Activated CD8-positive, alpha-beta memory T cell treated with anti-CD3 and anti-CD28 coated beads, Interleukin-2, amount 50 U/mL, for 1 hour (primary cell): ENCODE results near the gene LGALS3BP.
"Not testable (repeated sequence)": the region's sequence is repeated elsewhere in the genome, so short reads cannot be mapped to it uniquely, and the experiment has no call there.

Source experiments
- DNase-seq: peaks from one replicate; pipeline ENCODE4 v3.0.0-alpha.2; 2020; ENCODE audit errors: extremely low read depth

The LGALS3BP gene

DNA sequence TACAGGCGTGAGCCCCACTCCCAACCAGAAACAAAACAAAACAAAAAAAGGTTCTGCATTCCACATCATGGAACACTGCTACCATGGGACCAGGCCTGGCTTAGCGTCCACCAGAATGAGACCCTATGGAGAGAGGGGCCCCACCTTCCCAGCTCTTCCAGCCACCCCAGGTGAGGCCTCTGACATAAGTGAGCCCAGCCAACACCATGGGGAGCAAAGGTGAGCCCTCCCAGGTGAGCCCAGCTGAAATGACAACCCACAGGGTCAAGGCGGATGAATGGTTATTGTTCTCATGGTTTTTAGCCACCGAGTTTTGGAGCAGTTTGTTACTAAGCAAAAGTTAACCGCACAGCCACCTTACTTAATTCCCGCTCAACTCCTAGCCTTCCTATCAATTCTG lies 16.3 kb downstream of the LGALS3BP start:
- no peak for DNase-seq

DNA sequence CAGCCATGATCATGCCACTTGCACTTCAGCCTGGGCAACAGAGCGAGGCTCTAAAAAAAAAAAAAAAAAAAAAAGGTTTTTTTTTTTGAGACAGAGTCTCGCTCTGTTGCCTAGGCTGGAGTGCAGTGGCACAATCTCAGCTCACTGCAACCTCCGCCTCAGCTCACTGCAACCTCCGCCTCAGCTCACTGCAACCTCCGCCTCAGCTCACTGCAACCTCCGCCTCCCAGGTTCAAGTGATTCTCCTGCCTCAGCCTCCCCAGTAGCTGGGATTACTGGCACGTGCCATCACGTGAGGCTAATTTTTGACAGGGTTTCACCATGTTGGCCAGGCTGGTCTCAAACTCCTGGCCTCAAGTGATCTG lies 16.8 kb downstream of the LGALS3BP start:
- not testable (repeated sequence) for DNase-seq

DNA sequence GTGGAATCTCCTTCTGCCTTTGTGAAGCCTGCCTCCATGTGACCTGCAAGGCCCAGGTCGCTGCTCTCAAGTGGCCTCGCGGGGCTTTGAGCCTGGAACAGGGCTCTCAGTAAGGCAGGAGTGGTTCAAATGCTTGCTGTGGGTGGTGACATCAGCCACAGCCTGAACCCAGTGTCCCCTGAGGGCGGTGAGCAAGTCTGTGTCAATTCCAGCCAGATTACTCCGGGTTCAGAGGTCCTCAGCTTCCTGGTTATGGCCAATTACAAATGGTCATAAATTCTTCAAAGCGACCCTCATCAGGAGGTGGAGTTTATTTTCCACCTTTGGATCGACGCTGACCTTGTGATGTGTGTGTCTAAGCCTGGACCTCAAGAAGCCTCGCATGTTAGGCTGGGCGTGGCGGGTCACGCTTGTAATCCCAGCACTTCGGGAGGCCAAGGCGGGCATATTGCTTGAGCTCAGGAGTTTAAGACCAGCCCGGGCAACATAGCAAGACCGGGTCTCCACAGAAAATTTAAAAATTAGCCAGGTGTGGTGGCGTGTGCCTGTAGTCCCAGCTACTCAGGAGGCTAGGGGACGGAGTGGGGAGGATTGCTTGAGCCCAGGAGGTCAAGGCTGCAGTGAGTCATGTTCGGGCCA lies 17.3 kb downstream of the LGALS3BP start:
- no peak for DNase-seq

DNA sequence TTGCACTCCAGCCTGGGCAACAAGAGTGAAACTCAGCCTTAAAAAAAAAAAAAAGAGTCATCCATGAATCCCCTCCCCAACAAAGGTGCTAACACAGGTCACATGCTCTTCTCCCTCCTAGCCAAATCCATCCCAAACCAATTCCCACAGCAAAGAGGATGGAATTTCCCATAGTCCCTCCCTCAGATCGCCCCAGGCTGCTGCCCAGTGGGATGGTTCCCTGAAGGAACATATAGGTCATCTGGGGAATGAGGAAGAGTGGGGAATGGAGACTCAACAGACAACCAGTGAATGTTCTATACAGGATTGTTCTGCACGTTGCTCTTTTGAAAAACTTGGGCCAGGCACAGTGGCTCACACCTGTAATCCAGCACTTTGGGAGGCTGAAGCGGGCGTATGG lies 18.2 kb downstream of the LGALS3BP start:
- DNase-seq, result no peak

DNA sequence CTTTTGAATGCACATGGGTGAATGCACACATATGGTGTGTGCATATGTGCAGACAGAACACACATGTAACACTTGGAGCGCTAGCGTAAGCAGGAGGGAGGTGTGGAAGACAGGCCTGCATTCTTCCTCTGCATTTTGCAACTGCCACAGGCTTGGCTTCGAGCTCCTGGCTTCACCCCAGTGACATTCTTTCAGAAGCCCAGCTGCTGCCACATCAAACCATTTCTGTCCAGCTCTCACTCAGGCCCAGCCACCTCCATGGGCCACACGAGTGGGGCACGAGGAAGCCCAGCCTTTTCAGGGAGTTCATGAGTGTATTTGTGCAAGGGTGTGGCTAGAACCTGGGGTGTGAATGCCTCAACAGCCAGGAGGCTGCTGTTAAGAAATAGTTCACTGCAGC lies 18.8 kb downstream of the LGALS3BP start:
- no peak for DNase-seq

DNA sequence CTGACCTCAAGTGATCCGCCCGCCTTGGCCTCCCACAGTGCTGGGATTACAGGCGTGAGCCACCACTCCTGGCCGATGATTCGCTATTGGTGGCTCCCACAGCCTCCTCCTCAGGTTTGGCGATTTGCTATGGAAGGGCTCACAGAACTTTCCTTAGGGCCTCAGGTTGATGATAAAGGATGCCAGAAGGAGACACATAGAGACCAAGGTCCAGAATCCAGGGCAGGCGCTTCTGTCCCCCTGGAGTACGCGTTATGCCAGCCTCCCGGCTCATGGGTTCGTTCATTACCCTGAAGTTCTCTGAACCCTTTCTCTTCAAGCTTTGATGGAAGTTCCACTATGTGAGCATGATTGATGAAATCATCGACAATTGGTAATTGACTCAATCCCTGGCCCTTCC lies 19.9 kb downstream of the LGALS3BP start:
- no peak for DNase-seq

DNA sequence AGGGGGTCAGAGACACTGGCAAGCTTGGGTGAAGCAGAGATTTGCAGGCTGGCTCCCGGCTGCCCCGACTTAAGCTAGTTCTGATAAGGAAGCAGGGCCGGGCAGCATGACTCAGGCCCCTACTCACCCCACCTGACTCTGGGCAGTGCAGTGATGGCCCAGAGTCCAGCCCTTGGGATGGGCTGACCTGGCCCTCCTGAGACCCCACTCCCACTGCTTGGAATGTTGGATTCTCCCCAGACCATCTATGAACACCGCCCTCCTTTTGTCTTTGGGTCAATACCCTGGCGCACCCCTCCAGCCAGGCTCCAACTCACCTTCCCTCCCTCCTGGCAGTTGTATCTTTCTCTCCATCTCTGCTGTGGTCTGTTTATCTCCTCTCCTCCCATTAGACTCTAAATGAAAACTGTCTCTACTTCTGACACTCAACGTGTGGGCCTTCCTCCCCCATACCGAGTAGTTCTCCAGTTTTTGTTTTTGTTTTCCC lies 21.0 kb downstream of the LGALS3BP start:
- no peak for DNase-seq

DNA sequence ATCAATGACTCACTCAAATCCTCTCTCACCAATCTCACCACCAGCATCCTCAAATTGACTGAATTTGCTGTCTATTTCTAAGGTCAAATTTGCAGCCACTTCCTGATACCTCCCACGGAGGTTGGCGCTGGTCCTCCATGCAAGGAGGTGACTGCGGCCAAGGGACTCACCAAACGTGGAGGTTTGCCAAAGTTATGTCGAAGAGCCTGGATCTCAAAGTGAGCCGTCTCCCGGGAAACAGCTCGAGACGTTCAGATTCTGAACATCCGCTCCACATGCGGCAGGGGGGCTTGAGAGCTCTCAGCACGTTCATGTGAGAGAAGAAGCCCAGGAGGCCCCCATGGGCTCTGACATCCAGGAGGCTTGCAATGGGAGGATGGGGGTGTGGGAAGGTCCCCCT lies 22.6 kb downstream of the LGALS3BP start:
- no peak for DNase-seq

DNA sequence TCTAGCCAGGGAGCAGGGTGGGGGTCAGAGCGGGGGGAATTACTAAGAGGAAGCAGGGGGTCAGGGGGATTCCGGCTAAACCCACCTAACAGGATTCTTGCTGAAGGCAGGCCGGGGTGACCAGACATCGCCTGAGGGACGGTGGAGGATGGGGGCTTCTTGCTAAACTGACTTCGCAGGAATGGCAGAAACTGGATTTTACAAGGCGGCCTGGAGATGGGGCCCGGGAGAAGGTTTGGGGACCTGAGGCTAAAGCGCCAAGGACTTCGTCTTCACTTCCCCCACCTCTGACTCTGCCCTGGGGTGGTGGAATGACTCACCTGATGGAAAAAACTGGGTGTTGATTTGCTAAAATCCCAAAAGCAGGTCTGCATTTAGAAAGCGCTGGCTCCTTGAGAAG lies 23.5 kb downstream of the LGALS3BP start:
- no peak for DNase-seq

DNA sequence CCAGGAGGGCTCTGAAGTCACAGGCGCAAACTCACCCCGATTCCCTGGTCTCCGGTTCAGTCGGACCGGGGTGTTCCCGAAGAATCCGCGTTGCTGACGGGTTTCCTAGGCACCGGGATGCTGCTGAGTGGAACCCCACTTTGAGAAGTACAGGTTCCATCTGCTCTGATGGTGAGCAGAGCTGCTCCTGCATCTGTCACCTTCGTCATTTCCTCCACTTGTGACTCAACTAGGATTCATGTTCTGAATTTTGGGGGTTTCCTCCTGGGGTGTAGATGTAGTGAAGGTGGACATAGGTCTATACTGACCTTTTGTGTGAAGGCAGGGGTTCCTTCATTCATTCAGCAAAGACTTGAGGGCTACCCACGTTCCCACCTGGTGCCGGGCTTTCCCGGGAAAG lies 25.0 kb downstream of the LGALS3BP start:
- DNase-seq, result no peak

DNA sequence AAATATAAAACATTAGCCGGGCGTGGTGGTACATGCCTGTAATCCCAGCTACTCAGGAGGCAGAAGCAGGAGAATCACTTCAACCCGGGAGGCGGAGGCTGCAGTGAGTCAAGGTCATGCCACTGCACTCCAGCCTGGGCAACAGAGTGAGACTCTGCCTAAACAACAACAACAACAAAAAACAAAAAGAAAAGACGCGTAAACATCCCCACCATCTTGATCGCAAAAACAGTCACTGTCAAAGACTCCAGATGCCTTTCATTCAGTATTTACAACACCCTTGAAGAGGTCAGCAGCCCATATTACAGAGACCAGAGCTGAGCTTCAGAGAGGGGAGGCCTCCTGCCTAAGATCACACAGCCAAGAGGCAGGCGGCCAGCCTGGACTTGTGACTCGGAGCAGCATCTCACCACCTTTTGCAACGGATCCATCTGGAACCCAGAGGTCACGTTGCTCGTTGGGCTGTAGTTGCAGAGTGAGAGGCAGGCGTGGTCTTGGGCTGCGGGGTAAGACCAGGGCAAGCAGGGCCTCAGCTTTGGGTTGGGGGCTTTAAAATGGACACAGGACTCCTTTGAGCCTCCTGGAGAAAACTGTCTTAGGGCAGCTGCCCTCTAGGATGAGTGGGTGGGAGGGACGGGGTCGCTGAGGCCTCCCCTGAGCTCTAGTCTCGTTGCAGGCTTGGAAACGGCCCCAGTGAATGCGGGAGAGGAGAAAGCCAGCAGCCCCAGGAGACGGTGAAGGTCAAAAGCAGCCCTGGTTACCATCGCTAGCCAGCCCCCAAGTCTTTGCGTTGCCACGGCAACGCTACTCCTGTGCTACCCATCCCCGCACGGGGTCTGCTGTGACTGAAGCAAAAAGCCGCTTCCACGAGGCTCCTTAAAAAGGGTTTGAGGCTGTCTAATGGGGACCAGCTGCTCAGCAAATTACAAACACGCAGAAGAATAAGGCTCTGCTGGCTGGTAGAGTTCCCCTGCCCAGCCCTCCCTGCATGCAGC lies 26.1 kb downstream of the LGALS3BP start:
- DNase-seq, result no peak

DNA sequence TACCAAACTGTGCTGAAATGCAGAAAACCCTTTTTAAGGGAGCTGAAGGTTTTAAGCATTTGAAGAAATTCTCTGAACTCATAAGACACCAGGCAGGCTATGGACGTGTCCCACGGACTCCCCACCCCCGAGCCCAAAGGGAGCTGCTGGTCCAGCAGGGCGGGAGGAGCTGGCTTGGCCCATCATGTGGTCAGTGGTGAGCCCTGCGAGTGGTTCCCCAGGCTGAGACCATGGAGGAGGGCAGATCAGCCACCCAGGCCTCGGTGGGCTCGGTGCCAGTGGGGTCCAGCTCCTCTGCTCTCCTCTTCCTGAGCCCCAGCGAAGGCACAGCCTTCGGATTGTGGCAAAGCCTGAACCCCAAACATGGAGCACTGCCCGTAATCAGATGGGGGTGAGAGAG lies 27.0 kb downstream of the LGALS3BP start:
- no peak for DNase-seq

DNA sequence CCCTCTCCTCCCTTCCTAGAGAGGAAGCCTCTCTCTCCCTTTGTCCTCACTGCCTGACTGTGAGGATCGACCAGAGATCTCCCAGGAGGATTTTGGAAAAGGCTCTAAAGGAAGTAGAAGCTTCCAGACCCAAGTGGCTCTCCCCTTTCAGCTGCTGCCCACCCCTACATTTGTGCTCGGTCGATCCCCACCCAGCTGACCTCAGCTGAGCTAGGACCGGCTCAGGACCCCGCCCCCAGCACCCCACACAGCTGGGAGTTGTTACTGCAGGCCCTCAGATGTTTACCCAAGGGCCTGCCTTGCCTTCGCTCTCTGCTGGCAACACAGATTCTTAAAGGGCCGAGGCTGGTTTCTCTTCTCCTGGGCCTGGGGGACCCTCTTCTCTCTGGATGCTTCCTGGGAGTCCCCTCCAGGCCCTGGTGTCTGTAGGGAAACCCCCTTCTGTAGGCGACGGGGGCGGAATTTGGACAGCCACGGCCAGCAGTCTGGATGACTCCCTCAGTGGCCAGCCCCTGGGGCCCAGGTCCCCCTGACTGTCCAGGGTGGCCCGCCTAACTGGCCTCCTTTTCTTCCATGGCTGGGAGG lies 27.7 kb downstream of the LGALS3BP start:
- DNase-seq, result no peak

DNA sequence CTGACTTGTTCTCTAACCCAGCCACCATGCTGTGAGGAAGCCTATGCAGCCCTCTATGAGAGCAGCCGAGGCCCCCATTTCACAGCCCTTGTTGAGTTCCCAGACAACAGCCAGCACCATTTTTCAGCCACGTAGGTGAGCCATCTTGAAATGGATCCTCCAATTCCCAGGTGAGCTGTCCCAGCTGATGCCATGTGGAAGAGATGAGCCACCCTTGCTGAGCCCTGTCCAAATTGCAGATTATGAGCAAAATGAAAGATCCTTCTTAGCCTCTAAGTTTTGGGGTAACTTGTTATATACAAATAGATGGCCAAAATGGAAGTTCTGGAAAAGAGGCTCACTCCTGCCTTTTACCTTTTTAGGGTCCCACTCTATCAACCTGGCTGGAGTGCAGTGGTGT lies 28.9 kb downstream of the LGALS3BP start:
- DNase-seq, result no peak

DNA sequence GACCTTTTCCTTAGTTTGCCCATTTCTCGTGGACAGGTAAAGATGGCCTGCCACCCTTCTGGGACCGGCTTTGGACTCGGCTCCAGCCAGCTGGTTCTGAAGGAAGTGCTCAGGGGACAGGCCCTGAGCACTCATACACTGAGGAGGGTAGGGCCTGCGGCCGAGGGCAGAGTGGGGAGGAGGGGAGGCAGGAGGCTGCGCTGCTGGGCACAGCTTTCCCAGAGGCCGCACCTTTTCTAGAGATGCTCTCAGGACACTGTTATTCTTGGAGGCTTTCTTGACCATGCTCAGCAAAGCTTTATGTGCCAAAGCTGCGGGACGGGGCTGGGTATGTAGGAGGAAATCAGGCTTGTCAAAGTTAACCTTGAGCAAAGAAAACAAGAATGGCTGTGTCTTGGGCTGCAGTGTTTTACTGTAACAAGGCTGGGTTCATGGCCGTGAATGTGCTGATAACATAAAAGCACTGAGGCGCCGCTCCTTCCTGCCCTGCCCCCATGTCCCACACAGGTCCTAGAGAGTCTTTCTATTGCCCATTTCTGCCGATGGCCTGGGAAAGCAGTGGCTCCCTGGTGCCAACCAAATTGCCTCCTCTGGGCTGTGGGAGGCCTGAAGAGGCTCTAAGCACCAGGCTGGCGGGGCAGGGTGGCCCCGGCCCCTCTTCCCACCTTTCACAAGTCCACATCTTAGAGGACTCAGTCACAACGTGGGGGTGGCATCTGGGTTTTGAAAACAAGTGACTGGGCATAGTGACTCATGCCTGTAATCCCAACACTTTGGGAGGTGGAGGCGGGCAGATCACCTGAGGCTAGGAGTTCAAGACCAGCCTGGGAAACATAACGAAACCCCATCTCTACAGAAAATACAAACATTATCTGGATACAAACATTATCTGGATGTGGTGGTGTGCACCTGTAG lies 32.2 kb downstream of the LGALS3BP start:
- DNase-seq, result no peak

DNA sequence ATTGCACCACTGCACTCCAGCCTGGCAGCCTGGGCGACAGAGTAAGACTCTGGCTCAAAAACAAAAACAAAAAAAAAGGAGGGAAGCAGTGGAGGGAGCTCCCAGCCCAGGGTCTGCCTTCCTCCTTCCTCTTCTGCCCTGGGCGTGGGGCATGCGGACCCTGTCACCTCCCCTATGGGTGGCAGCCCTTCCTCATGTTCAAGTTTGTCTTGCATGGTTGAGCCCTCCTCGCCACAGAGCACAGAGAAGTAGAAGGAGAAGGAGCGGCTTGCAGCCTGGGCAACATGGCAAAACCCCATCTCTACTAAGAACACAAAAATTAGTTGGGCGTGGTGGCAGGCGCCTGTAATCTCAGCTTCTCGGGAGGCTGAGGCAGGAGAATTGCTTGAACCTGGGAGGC lies 33.1 kb downstream of the LGALS3BP start:
- no peak for DNase-seq

DNA sequence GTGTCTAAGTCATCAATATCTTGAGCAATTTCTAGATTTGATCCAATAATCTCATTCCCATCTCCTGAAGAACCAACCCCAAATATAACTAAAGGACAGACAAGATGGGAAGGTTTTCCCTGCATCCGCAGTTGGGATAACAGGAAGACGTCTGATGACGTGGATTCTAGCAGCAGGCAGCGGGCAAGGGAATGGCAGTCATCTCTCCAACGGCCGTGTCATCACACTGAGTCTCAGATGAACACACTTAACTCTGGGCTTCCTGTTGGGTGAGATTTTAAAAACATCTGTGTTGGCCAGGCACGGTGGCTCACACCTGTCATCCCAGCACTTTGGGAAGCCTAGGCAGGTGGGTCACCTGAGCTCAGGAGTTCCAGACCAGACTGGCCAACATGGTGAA lies 33.6 kb downstream of the LGALS3BP start:
- DNase-seq, result no peak

DNA sequence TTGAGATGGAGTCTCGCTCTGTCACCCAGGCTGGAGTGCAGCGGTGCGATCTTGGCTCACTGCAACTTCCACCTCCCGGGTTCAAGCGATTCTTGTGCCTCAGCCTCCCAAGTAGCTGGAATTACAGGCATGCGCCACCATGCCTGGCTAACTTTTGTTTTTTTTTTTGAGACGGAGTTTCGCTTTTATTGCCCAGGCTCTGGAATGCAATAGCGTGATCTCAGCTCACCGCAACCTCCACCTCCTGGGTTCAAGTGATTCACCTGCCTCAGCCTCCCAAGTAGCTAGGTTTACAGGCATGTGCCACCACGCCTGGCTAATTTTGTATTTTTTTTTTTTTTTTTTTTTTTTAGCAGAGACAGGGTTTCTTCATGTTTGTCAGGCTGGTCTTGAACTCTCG lies 34.3 kb downstream of the LGALS3BP start:
- DNase-seq, result not testable (repeated sequence)

DNA sequence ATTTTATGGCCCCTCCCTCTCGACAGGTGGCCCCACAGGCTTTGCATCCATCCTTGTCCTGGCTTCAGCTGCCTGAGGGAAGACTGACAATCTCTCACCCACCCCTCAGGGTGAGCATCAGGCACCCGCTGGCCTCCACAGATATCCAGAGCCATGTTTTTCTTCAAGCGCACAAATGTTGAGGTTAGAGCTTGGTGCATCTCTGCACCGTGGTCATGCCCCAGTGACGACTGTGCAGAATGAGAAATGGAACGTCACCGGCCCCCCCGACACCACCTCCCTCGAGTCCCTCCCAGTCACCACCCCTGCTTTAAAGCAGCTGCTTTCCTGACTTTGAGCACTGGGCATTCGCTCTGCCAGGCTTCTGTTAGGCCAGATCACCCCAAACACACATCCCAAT lies 34.8 kb downstream of the LGALS3BP start:
- DNase-seq, result no peak

DNA sequence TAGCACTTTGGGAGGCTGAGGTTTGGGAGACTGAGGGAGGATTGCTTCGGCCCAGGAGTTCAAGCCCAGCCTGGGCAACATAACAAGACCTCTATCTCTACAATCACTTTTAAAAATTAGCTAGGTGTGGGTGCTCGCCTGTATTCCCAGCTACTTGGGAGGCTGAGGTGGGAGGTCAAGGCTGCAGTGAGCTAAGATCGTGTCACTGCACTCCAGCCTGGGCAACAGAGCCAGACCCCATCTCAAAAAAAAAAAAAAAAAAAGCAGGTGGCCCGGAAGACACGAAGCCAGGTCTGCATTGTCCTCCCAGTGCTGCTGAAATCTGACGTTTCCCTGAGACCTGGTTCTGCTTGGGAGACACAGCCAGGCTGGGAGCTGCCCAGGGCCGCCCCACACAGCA lies 35.7 kb downstream of the LGALS3BP start:
- no peak for DNase-seq

DNA sequence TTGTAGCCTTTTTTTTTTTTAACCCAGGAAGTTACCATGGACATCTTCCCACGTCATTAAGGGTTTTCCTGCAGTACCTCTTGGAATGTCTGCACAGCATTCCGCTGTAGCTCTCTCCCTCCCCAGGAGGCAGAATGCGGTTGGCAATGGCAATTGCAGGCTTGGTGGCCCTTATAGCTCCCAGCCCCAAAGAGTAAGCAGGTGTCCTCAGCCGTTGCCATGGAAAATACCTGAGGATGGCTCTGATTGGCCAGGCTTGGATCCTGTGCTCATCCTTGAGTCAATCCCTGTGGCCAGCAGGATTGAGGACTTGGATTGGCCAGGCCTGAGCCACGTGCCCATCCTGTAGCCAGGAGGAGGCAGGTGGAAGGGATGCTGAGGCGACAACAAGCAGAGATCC lies 39.0 kb downstream of the LGALS3BP start:
- DNase-seq, result no peak

DNA sequence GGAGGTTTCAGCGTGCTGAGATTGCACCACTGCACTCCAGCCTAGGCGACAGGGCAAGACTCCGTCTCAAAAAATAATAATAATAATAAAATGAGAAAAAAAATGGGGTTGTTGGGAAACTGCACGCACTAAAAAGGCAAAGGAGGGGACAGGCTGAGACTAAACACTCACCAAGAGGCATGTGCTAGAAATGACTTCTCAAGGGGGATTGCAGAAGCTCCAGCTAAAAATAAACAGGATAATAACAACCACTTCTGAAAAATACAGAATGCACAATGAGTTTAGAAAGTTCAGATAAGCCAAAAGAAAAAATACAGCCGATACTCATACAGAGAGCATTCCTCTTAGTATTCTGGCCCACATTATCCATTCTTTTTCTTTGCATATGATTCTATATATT lies 39.5 kb downstream of the LGALS3BP start:
- DNase-seq, result no peak
